ENCODE measurements around the gene MED16.
"Not testable (repeated sequence)": the region's sequence is repeated elsewhere in the genome, so short reads cannot be mapped to it uniquely, and the experiment has no call there.

MED16 gene

GRCh38 chr19:855142-855541 is 37.8 kb downstream of the MED16 start:
- DNase-seq (ENCODE audit: low read depth in 1 of 2, low spot score in 1 of 2) = no peak

- DNase-seq (ENCODE audit: low read depth in 1 of 2, low spot score in 1 of 2) = no peak
Measured at GRCh38 chr19:854549-854948, 38.4 kb downstream of the MED16 start.

- not testable (repeated sequence) for DNase-seq (ENCODE audit: low read depth in 1 of 2, low spot score in 1 of 2)
Measured at GRCh38 chr19:853614-854220, 39.3 kb downstream of the MED16 start.

- DNase-seq (ENCODE audit: low read depth in 1 of 2, low spot score in 1 of 2) = no peak
Measured at GRCh38 chr19:853014-853585, 39.9 kb downstream of the MED16 start.

GRCh38 chr19:852136-853013 is 40.6 kb downstream of the MED16 start, which contains the start of gene ELANE:
TSS of gene ELANE (plus strand) at chr19:852303. CDS start at chr19:852329, 26 bp downstream.
- DNase-seq (ENCODE audit: low read depth in 1 of 2, low spot score in 1 of 2) = no peak

- DNase-seq (ENCODE audit: low read depth in 1 of 2, low spot score in 1 of 2) = no peak
Measured at GRCh38 chr19:850979-851335, 42.0 kb downstream of the MED16 start.

- no peak for DNase-seq (ENCODE audit: low read depth in 1 of 2, low spot score in 1 of 2)
Measured at GRCh38 chr19:850221-850978, 42.6 kb downstream of the MED16 start.

GRCh38 chr19:849195-849594 is 43.8 kb downstream of the MED16 start:
- DNase-seq (ENCODE audit: low read depth in 1 of 2, low spot score in 1 of 2) = not testable (repeated sequence)

GRCh38 chr19:848386-848921 is 44.5 kb downstream of the MED16 start:
- DNase-seq (ENCODE audit: low read depth in 1 of 2, low spot score in 1 of 2) = no peak

GRCh38 chr19:845707-846521 is 47.1 kb downstream of the MED16 start:
- DNase-seq (ENCODE audit: low read depth in 1 of 2, low spot score in 1 of 2) = no peak

- DNase-seq (ENCODE audit: low read depth in 1 of 2, low spot score in 1 of 2) = no peak
Measured at GRCh38 chr19:844546-844971, 48.4 kb downstream of the MED16 start.

GRCh38 chr19:843836-844545 is 49.0 kb downstream of the MED16 start:
- DNase-seq (ENCODE audit: low read depth in 1 of 2, low spot score in 1 of 2) = no peak

- DNase-seq (ENCODE audit: low read depth in 1 of 2, low spot score in 1 of 2) = no peak
Measured at GRCh38 chr19:843180-843835, 49.7 kb downstream of the MED16 start.

- DNase-seq (ENCODE audit: low read depth in 1 of 2, low spot score in 1 of 2) = not testable (repeated sequence)
Measured at GRCh38 chr19:842802-843179, 50.2 kb downstream of the MED16 start.

- no peak for DNase-seq (ENCODE audit: low read depth in 1 of 2, low spot score in 1 of 2)
Measured at GRCh38 chr19:840519-841206, 52.3 kb downstream of the MED16 start, which contains the start of gene PRTN3. TSS of gene PRTN3 (plus strand) at chr19:840999. CDS start at chr19:841009, 10 bp downstream.

GRCh38 chr19:835210-835810 is 57.7 kb downstream of the MED16 start:
- no peak for DNase-seq (ENCODE audit: low read depth in 1 of 2, low spot score in 1 of 2)

- no peak for DNase-seq (ENCODE audit: low read depth in 1 of 2, low spot score in 1 of 2)
Measured at GRCh38 chr19:834216-834615, 58.8 kb downstream of the MED16 start.
